ENCODE results near the gene TM4SF4.

GRCh38 chr3:149507491-149508324 is 33.2 kb downstream of the TM4SF4 start:
- TF ChIP-seq TAF1 (IDR thresholded peaks at IDR 0.05; ENCODE audit: borderline replicate concordance, low read depth, low read length) (no peak), POLR2AphosphoS5 (IDR thresholded peaks at IDR 0.05; ENCODE audit: low read depth, low read length) (no peak)

Data from GM12892 (cell line).